LoVo (cell line): ENCODE data around the gene IGSF22.

Experiments used
- DNase-seq: peaks from one replicate; pipeline ENCODE4 v3.0.0-alpha.2; 2016; ENCODE audit warnings: low spot score

Gene IGSF22

GRCh38 chr11:18713646-18714442 is 12.1 kb downstream of the IGSF22 start:
- DNase-seq = no peak

- DNase-seq = no peak
These were observed 15.4 kb downstream of the IGSF22 start for GRCh38 chr11:18710545-18710944.

- no peak for DNase-seq
These were observed 16.6 kb downstream of the IGSF22 start for GRCh38 chr11:18709414-18709813.

GRCh38 chr11:18707811-18708340 is 18.1 kb downstream of the IGSF22 start:
- DNase-seq = no peak

- no peak for DNase-seq
These were observed 19.4 kb downstream of the IGSF22 start for GRCh38 chr11:18706330-18707243.

GRCh38 chr11:18705651-18706281 is 20.2 kb downstream of the IGSF22 start:
- no peak for DNase-seq

GRCh38 chr11:18704698-18705097 is 21.3 kb downstream of the IGSF22 start:
- DNase-seq = no peak

- DNase-seq = no peak
These were observed 21.8 kb downstream of the IGSF22 start for GRCh38 chr11:18704045-18704645.

GRCh38 chr11:18703001-18703763 is 22.8 kb downstream of the IGSF22 start:
- DNase-seq = no peak

- DNase-seq = no peak
These were observed 24.3 kb downstream of the IGSF22 start for GRCh38 chr11:18701614-18702216.

- DNase-seq = no peak
These were observed 25.1 kb downstream of the IGSF22 start for GRCh38 chr11:18700872-18701271.

- no peak for DNase-seq
These were observed 25.6 kb downstream of the IGSF22 start for GRCh38 chr11:18700375-18700774.

GRCh38 chr11:18699848-18700261 is 26.1 kb downstream of the IGSF22 start:
- no peak for DNase-seq

GRCh38 chr11:18699269-18699596 is 26.8 kb downstream of the IGSF22 start:
- no peak for DNase-seq

- peak; percentile 85 for DNase-seq
These were observed 27.4 kb downstream of the IGSF22 start, which contains the start of gene TMEM86A for GRCh38 chr11:18698341-18699268. Gene TMEM86A (plus strand): TSS chr11:18698779. CDS start chr11:18698887, 108 bp downstream.

- no peak for DNase-seq
These were observed 28.4 kb downstream of the IGSF22 start for GRCh38 chr11:18697576-18697975.

- DNase-seq = no peak
These were observed 29.3 kb downstream of the IGSF22 start for GRCh38 chr11:18696638-18697225.

- no peak for DNase-seq
These were observed 32.8 kb downstream of the IGSF22 start for GRCh38 chr11:18692941-18693760.
